SK-N-SH treated with all-trans-retinoic acid at 6 μM for 48 hours (cell line): ENCODE results near the gene XPR1.

Experiments
- ARNTL ChIP-seq: fragments of 450-650 bp; formaldehyde crosslinking; IDR thresholded peaks from 2 replicates; pipeline ENCODE4 v1.5.0; 2020; ENCODE audit warnings: low read depth, mild to moderate bottlenecking, moderate library complexity, borderline replicate concordance
- BACH2 ChIP-seq: fragments of 250-450 bp; sonication (Bioruptor Pico); IDR thresholded peaks from 2 replicates; pipeline ENCODE4 v1.9.0; 2021; ENCODE audit warnings: mild to moderate bottlenecking, borderline replicate concordance
- CREB5 ChIP-seq: fragments of 250-450 bp; sonication (Bioruptor Pico); IDR thresholded peaks from 2 replicates; pipeline ENCODE4 v1.5.1; 2020; ENCODE audit warnings: low read depth, mild to moderate bottlenecking, moderate library complexity
- CSDC2 ChIP-seq: fragments of 250-450 bp; sonication (Bioruptor Pico); IDR thresholded peaks from 2 replicates; pipeline ENCODE4 v1.5.0; 2020; ENCODE audit warnings: mild to moderate bottlenecking, moderate library complexity
- GLIS3 ChIP-seq: fragments of 250-450 bp; sonication (Bioruptor Pico); IDR thresholded peaks from 2 replicates; pipeline ENCODE4 v1.5.0; 2020; ENCODE audit warnings: mild to moderate bottlenecking, moderate library complexity
- OSR1 ChIP-seq: fragments of 250-450 bp; sonication (Bioruptor Pico); IDR thresholded peaks from 2 replicates; pipeline ENCODE4 v1.8.0; 2022; ENCODE audit warnings: moderate library complexity, mild to moderate bottlenecking, inconsistent platforms
- PATZ1 ChIP-seq: fragments of 250-450 bp; sonication (Bioruptor Pico); IDR thresholded peaks from 2 replicates; pipeline ENCODE4 v1.8.0; 2020; ENCODE audit warnings: mild to moderate bottlenecking, moderate library complexity, borderline replicate concordance
- TCF4 ChIP-seq: fragments of 250-450 bp; sonication (Bioruptor Pico); IDR thresholded peaks from 2 replicates; pipeline ENCODE4 v1.8.0; 2021; ENCODE audit warnings: mild to moderate bottlenecking, moderate library complexity, borderline replicate concordance
- TSHZ2 ChIP-seq: fragments of 250-450 bp; sonication (Bioruptor Pico); IDR thresholded peaks from 2 replicates; pipeline ENCODE4 v1.5.0; 2020; ENCODE audit warnings: mild to moderate bottlenecking, moderate library complexity
- ZFP3 ChIP-seq: fragments of 250-450 bp; sonication (Bioruptor Pico); IDR thresholded peaks from 2 replicates; pipeline ENCODE4 v1.5.0; 2020; ENCODE audit warnings: mild to moderate bottlenecking, moderate library complexity
- ZNF565 ChIP-seq: fragments of 450-650 bp; formaldehyde crosslinking; conservative IDR thresholded peaks from 2 replicates; pipeline ENCODE4 v1.5.0; 2020; ENCODE audit warnings: low read depth, mild to moderate bottlenecking, moderate library complexity

GRCh38 chr1:180695282-180695681 lies 63.5 kb downstream of the XPR1 start:
- TF ChIP-seq BACH2 (CRISPR knock-in tag), result no peak
- TF ChIP-seq PATZ1 (CRISPR knock-in tag), result no peak
- TF ChIP-seq ARNTL (CRISPR knock-in tag), result no peak
- no peak for TF ChIP-seq TSHZ2
- TF ChIP-seq TCF4 (CRISPR knock-in tag), result no peak
- TF ChIP-seq CREB5 (CRISPR knock-in tag), result no peak
- no peak for TF ChIP-seq ZFP3 (CRISPR knock-in tag)
- no peak for TF ChIP-seq CSDC2
- no peak for TF ChIP-seq GLIS3 (CRISPR knock-in tag)
- no peak for TF ChIP-seq OSR1 (CRISPR knock-in tag)
- TF ChIP-seq ZNF565 (CRISPR knock-in tag), result no peak
